GM18858 (cell line): Measurements from ENCODE around the gene OSTC.

Experiments used
- ATAC-seq: cut with Tn5 transposase; IDR thresholded peaks from one replicate; pipeline ENCODE4 v1.9.1; 2021; ENCODE audit not compliant: unreplicated experiment

Gene OSTC

GRCh38 chr4:108650212-108651013 is at the start of gene OSTC:
Gene OSTC, plus strand, starts transcription at chr4:108650599. Its CDS starts 57 bp downstream, at chr4:108650656.
- ATAC-seq: peak; percentile 89

GRCh38 chr4:108601106-108601505 is 49.3 kb upstream of the OSTC start:
- ATAC-seq: no peak

GRCh38 chr4:108601532-108601931 is 48.9 kb upstream of the OSTC start:
- no peak for ATAC-seq

- ATAC-seq: no peak
Observed at GRCh38 chr4:108602163-108602562, 48.2 kb upstream of the OSTC start.

GRCh38 chr4:108607079-108607815 is 43.2 kb upstream of the OSTC start:
- no peak for ATAC-seq

GRCh38 chr4:108611365-108611764 is 39.0 kb upstream of the OSTC start:
- no peak for ATAC-seq

GRCh38 chr4:108612365-108612764 is 38.0 kb upstream of the OSTC start:
- no peak for ATAC-seq

- ATAC-seq: no peak
Observed at GRCh38 chr4:108619372-108620100, 30.9 kb upstream of the OSTC start.

- peak; percentile 100 for ATAC-seq
Observed at GRCh38 chr4:108620101-108620932, 30.1 kb upstream of the OSTC start, which contains the start of gene RPL34. Gene RPL34, plus strand, starts transcription at chr4:108620576. Its CDS starts 1,384 bp downstream, at chr4:108621960.

- no peak for ATAC-seq
Observed at GRCh38 chr4:108620933-108621905, 29.2 kb upstream of the OSTC start.

GRCh38 chr4:108622022-108622421 is 28.4 kb upstream of the OSTC start:
- no peak for ATAC-seq

- no peak for ATAC-seq
Observed at GRCh38 chr4:108622828-108623227, 27.6 kb upstream of the OSTC start.

- ATAC-seq: no peak
Observed at GRCh38 chr4:108624263-108625056, 25.9 kb upstream of the OSTC start.

GRCh38 chr4:108626056-108626455 is 24.3 kb upstream of the OSTC start:
- ATAC-seq: no peak

- no peak for ATAC-seq
Observed at GRCh38 chr4:108628411-108628810, 22.0 kb upstream of the OSTC start.

- ATAC-seq: no peak
Observed at GRCh38 chr4:108635070-108635655, 15.2 kb upstream of the OSTC start.

- no peak for ATAC-seq
Observed at GRCh38 chr4:108636246-108636645, 14.2 kb upstream of the OSTC start.

- ATAC-seq: no peak
Observed at GRCh38 chr4:108637856-108638255, 12.5 kb upstream of the OSTC start.
